Measurements from ENCODE around the gene GLP1R.

- TF ChIP-seq CTCF (IDR thresholded peaks at IDR 0.05 in 2 of 3, conservative IDR thresholded peaks at IDR 0.05 in 1 of 3; ENCODE audit: borderline replicate concordance in 1 of 3, insufficient read depth in 1 of 3, low read depth in 2 of 3, low read length in 2 of 3) (no peak), YY1 (IDR thresholded peaks at IDR 0.05; ENCODE audit: extremely low read depth, insufficient replicate concordance, low read depth, low read length) (no peak), CEBPB (IDR thresholded peaks at IDR 0.05; ENCODE audit: low read depth) (no peak), POLR2AphosphoS5 (IDR thresholded peaks at IDR 0.05; ENCODE audit: low read depth, low read length) (no peak), POLR2A (IDR thresholded peaks at IDR 0.05; ENCODE audit: borderline replicate concordance, extremely low read depth, insufficient read depth, insufficient read length) (no peak), EGR1 (IDR thresholded peaks at IDR 0.05; ENCODE audit: low read depth) (no peak)
Measured at GRCh38 chr6:39053854-39054576, 5.4 kb downstream of the GLP1R start.
